SK-N-SH (cell line): ENCODE measurements around the gene PRR36. TPM values are rescaled to one million over a fixed set of nuclear protein-coding genes. Genes with fewer than 3 reads are reported as not detected.

Experiments
- CTCF ChIA-PET: fragments of 300-600, 350-600 bp; formaldehyde crosslinking; extraction: SDS; loops from one replicate; lab custom pipeline; 2021; lab: Yijun Ruan, JAX
- POLR2A ChIA-PET: fragments of 350-600 bp; sonication (Branson Sonifier 250); formaldehyde crosslinking; extraction: SDS; loops from one replicate; lab custom pipeline; 2020; ENCODE audit warnings: antibody characterized with exemption, inconsistent platforms; lab: Yijun Ruan, JAX
- DNase-seq: peaks from one replicate; pipeline ENCODE4 v3.0.0; 2012
- H2AFZ ChIP-seq: fragments of 200-600 bp; sonication (generic); 2 replicates; pipeline ENCODE4 v1.8.1; 2016; ENCODE audit warnings: antibody characterized with exemption, mild to moderate bottlenecking, low read depth
- H3F3A ChIP-seq: fragments of 200-600 bp; sonication (generic); replicated peaks from 2 replicates; pipeline ENCODE3; 2016; ENCODE audit warnings: antibody characterized with exemption, mild to moderate bottlenecking; ENCODE audit not compliant: insufficient read depth
- H3K27ac ChIP-seq, 2 experiments: fragments of 200-500 bp in 1 of 2; fragments of 200-600 bp in 1 of 2; sonication (Bioruptor generic) in 1 of 2; sonication (generic), shearing (Covaris generic) in 1 of 2; 2 replicates each; pipeline versions ENCODE4 v1.5.1 to v1.6.1; 2014 to 2016; ENCODE audit warnings: low read depth in 2 of 2, inconsistent platforms in 1 of 2, low read length in 1 of 2, mild to moderate bottlenecking in 1 of 2, mixed read lengths in 1 of 2
- H3K27me3 ChIP-seq: fragments of 200-600 bp; sonication (generic), shearing (Covaris generic); 2 replicates; pipeline ENCODE4 v1.6.1; 2016; ENCODE audit warnings: mixed run types; ENCODE audit not compliant: insufficient read depth
- H3K36me3 ChIP-seq, 2 experiments: fragments of 200-500 bp in 1 of 2; fragments of 200-600 bp in 1 of 2; sonication (Bioruptor generic) in 1 of 2; sonication (generic) in 1 of 2; replicated peaks in 1 of 2; 2 replicates each; pipeline versions ENCODE3 to v1.5.1; 2014 to 2016; ENCODE audit warnings: low read length in 1 of 2, mild to moderate bottlenecking in 1 of 2; ENCODE audit not compliant: insufficient read depth in 2 of 2, control insufficient read depth in 1 of 2
- H3K4me1 ChIP-seq, 2 experiments: fragments of 200-500 bp in 1 of 2; fragments of 200-600 bp in 1 of 2; sonication (Bioruptor generic) in 1 of 2; sonication (generic), shearing (Covaris generic) in 1 of 2; 2 replicates each; pipeline versions ENCODE4 v1.5.1 to v1.6.1; 2014 to 2016; ENCODE audit warnings: low read depth in 1 of 2, low read length in 1 of 2, mixed run types in 1 of 2; ENCODE audit not compliant: insufficient read depth in 2 of 2, control insufficient read depth in 1 of 2
- H3K4me2 ChIP-seq: fragments of 200-600 bp; sonication (generic), shearing (Covaris generic); 2 replicates; pipeline ENCODE4 v1.6.1; 2017; ENCODE audit warnings: mixed run types
- H3K4me3 ChIP-seq, 2 experiments: fragments of 200-500 bp in 1 of 2; fragments of 200-600 bp in 1 of 2; sonication (Bioruptor generic) in 1 of 2; sonication (generic), shearing (Covaris generic) in 1 of 2; 2 replicates each; pipeline versions ENCODE4 v1.5.1 to v1.8.1; 2014 to 2016; ENCODE audit warnings: low read depth in 2 of 2, inconsistent platforms in 1 of 2, low read length in 1 of 2, mild to moderate bottlenecking in 1 of 2, mixed read lengths in 1 of 2, moderate library complexity in 1 of 2
- H3K79me2 ChIP-seq: fragments of 200-600 bp; sonication (generic); 2 replicates; pipeline ENCODE4 v1.8.1; 2017; ENCODE audit warnings: mild to moderate bottlenecking; ENCODE audit not compliant: insufficient read depth
- H3K9ac ChIP-seq: fragments of 200-600 bp; sonication (generic); 2 replicates; pipeline ENCODE4 v1.6.1; 2017; ENCODE audit warnings: mixed run types
- H3K9me2 ChIP-seq: fragments of 200-600 bp; sonication (generic); 2 replicates; pipeline ENCODE4 v1.6.1; 2017; ENCODE audit warnings: mixed run types
- H3K9me3 ChIP-seq: fragments of 200-600 bp; sonication (generic); 2 replicates; pipeline ENCODE4 v1.6.1; 2017; ENCODE audit warnings: mixed run types, mild to moderate bottlenecking, moderate library complexity
- H4K20me1 ChIP-seq: fragments of 200-600 bp; sonication (generic); 2 replicates; pipeline ENCODE4 v1.6.1; 2017; ENCODE audit warnings: mild to moderate bottlenecking, mixed run types; ENCODE audit not compliant: insufficient read depth
- ELF1 ChIP-seq: IDR thresholded peaks from 2 replicates; pipeline ENCODE4 v1.4.0; 2012
- EZH2phosphoT487 ChIP-seq: fragments of 200-600 bp; sonication (generic); IDR thresholded peaks from 2 replicates; pipeline ENCODE4 v1.6.1; 2017; ENCODE audit warnings: low read depth, mixed run types, mild to moderate bottlenecking, antibody characterized with exemption, moderate library complexity, borderline replicate concordance
- FOXM1 ChIP-seq: IDR thresholded peaks from 2 replicates; pipeline ENCODE4 v1.4.0; 2012; ENCODE audit warnings: low read depth, mild to moderate bottlenecking
- MEF2A ChIP-seq: IDR thresholded peaks from 2 replicates; pipeline ENCODE4 v1.4.0; 2012; ENCODE audit warnings: low read depth, borderline replicate concordance
- NFIC ChIP-seq: IDR thresholded peaks from 2 replicates; pipeline ENCODE4 v1.4.0; 2012; ENCODE audit warnings: borderline replicate concordance
- POLR2AphosphoS5 ChIP-seq: IDR thresholded peaks from 2 replicates; pipeline ENCODE4 v1.6.1; 2012; ENCODE audit warnings: low read depth, low read length
- RAD21 ChIP-seq: IDR thresholded peaks from 2 replicates; pipeline ENCODE4 v1.6.1; 2012; ENCODE audit warnings: mild to moderate bottlenecking, low read length
- RFX5 ChIP-seq: IDR thresholded peaks from 2 replicates; pipeline ENCODE4 v1.6.1; 2012; ENCODE audit warnings: mild to moderate bottlenecking, improper control_type of control experiment, low read length
- SIN3A ChIP-seq: IDR thresholded peaks from 2 replicates; pipeline ENCODE4 v1.6.1; 2012; ENCODE audit warnings: low read depth, mild to moderate bottlenecking, low read length, moderate library complexity, borderline replicate concordance
- WGBS: methylation state at CpG from one replicate; pipeline ENCODE4 v1.1.6; 2017; ENCODE audit warnings: low lambda C conversion rate; 5-methylcytosine and 5-hydroxymethylcytosine counted together
- polyA plus RNA-seq, 3 experiments: library from polyadenylated mRNA; depleted of rRNA; stranded (reverse); fragments of >200 nt; gene quantifications; 2 replicates each; pipeline ENCODE4 v1.2.3, GENCODE V29; 2012
- TF ChIP-seq, protein P1 (sequence below): IDR thresholded peaks from 2 replicates; pipeline ENCODE4 v1.4.0; 2012; ENCODE audit warnings: low read depth, borderline replicate concordance
- TF ChIP-seq, protein P2 (sequence below): fragments of 150-350 bp; IDR thresholded peaks from 2 replicates; pipeline ENCODE4 v1.6.1; 2016; ENCODE audit warnings: mild to moderate bottlenecking, low read depth, low read length
- TF ChIP-seq, protein P3 (sequence below): IDR thresholded peaks from 2 replicates; pipeline ENCODE4 v1.4.0; 2012; ENCODE audit warnings: low read depth
- TF ChIP-seq, protein P4 (sequence below): fragments of 150-350 bp; IDR thresholded peaks from 2 replicates; pipeline ENCODE4 v1.6.1; 2017; ENCODE audit warnings: antibody characterized with exemption, low read length, low read depth, borderline replicate concordance
- TF ChIP-seq, protein P5 (sequence below): IDR thresholded peaks from 2 replicates; pipeline ENCODE4 v1.4.0; 2012; ENCODE audit warnings: low read depth, borderline replicate concordance

PRR36 gene
- polyA plus RNA-seq, 1 of the 3 experiments (the other 2 are of a cell fraction): 0.18 TPM

DNA sequence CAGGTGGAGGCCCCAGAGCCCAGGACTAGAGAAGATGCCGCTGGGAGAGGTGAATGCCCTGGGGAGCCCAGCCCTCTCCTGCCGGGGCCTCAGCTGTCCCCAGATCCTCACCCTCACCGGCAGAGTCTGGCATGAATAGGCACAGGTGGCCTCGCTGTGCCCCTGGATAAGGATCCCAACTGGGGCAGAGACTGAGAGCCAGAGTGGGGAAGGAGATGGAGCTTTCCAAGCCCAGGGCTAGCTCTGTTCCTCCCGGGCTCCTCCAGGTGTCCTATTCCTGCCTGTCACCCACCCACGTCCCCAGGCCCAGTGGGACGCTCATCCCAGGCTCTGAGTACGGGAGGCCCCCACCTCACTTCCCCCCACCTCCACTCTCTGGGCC, 16.5 kb downstream of the PRR36 start (continued):
- TF ChIP-seq, protein P1, sequence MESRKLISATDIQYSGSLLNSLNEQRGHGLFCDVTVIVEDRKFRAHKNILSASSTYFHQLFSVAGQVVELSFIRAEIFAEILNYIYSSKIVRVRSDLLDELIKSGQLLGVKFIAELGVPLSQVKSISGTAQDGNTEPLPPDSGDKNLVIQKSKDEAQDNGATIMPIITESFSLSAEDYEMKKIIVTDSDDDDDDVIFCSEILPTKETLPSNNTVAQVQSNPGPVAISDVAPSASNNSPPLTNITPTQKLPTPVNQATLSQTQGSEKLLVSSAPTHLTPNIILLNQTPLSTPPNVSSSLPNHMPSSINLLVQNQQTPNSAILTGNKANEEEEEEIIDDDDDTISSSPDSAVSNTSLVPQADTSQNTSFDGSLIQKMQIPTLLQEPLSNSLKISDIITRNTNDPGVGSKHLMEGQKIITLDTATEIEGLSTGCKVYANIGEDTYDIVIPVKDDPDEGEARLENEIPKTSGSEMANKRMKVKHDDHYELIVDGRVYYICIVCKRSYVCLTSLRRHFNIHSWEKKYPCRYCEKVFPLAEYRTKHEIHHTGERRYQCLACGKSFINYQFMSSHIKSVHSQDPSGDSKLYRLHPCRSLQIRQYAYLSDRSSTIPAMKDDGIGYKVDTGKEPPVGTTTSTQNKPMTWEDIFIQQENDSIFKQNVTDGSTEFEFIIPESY: no peak
- no peak for TF ChIP-seq POLR2AphosphoS5
- no peak for TF ChIP-seq ELF1
- no peak for TF ChIP-seq RAD21
- no peak for TF ChIP-seq SIN3A

DNA sequence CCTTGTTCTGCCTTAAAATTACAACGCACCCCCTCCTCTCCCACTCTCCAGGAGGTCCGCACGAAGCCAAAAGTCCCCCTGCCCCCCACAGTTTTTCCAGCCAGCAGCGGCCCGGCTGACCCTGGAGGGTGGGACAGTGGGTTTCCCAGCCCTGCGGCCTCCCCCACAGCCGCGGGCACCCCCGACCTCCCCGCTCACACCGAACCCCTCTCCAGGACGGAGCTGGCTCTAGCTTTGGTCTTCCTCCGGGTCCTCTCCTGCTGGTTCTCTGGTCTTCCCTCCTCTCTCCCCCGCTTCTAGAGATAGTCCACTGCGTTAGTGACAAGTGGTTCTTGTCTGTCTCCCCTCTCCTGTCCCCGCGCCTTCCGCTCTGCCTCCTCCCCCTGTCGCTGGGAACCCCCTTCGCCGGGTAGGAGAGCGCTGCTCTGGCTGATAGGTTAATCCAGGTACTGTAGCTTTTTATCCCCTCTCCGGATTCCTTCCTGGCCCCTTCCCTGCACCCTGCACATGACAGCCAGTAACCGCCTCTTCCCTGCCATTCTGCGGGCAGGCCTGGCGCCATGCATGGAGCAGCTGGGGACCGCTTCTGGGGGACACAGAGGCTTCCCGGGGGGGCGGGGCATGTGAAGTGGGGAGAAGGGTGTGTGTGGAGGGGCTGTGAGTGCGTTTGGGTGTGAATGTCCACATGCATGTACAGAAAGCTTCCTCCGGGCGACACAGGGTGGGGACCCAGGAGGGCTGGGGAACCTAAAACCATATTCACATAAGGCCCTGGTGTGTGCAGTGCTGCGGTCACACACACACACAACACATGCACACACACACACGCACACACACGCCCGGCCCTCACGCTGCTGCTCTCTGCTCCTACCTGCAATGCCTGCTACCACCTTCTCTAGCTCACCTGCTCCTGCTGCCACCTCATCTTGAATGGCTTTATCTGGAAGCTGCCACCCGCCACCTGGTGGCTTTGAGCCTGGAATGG, 17.2 kb downstream of the PRR36 start:
- no peaks in the 10 kb centered on the region for H3K9me3 ChIP-seq
- POLR2A ChIA-PET: no interaction called here

More for the DNA sequence above, 17.2 kb downstream of the PRR36 start:
- TF ChIP-seq EZH2phosphoT487: no peak
- no peak for TF ChIP-seq RFX5
- TF ChIP-seq, protein P2, sequence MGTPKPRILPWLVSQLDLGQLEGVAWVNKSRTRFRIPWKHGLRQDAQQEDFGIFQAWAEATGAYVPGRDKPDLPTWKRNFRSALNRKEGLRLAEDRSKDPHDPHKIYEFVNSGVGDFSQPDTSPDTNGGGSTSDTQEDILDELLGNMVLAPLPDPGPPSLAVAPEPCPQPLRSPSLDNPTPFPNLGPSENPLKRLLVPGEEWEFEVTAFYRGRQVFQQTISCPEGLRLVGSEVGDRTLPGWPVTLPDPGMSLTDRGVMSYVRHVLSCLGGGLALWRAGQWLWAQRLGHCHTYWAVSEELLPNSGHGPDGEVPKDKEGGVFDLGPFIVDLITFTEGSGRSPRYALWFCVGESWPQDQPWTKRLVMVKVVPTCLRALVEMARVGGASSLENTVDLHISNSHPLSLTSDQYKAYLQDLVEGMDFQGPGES: no peak
- TF ChIP-seq, protein P3, sequence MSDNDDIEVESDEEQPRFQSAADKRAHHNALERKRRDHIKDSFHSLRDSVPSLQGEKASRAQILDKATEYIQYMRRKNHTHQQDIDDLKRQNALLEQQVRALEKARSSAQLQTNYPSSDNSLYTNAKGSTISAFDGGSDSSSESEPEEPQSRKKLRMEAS: no peak
- TF ChIP-seq, protein P4, sequence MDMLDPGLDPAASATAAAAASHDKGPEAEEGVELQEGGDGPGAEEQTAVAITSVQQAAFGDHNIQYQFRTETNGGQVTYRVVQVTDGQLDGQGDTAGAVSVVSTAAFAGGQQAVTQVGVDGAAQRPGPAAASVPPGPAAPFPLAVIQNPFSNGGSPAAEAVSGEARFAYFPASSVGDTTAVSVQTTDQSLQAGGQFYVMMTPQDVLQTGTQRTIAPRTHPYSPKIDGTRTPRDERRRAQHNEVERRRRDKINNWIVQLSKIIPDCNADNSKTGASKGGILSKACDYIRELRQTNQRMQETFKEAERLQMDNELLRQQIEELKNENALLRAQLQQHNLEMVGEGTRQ: no peak
- no peak for TF ChIP-seq MEF2A
- no peak for TF ChIP-seq NFIC
- no peak for TF ChIP-seq FOXM1
- TF ChIP-seq, protein P5, sequence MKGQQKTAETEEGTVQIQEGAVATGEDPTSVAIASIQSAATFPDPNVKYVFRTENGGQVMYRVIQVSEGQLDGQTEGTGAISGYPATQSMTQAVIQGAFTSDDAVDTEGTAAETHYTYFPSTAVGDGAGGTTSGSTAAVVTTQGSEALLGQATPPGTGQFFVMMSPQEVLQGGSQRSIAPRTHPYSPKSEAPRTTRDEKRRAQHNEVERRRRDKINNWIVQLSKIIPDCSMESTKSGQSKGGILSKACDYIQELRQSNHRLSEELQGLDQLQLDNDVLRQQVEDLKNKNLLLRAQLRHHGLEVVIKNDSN: no peak
- H3K27me3 ChIP-seq: no peaks in the 10 kb centered on the region
- CTCF ChIA-PET: interaction anchor here (0.6 to 1.8 kb wide), 5 partner anchors 8 to 455 kb away, joined by 3 to 5 read pairs (median 3); partner anchors contain the start of gene MAP2K7
- 85% methylated on average over 38 of the region's 38 CpGs for WGBS
- no peak overlapping the region for H3K27ac ChIP-seq
- no peak overlapping the region for H3K4me2 ChIP-seq
- H3K9ac ChIP-seq: no peak overlapping the region
- no peak overlapping the region for H3K4me3 ChIP-seq
- no peaks in the 10 kb centered on the region for H3F3A ChIP-seq
- H3K79me2 ChIP-seq: no peaks in the 10 kb centered on the region
- DNase-seq: no peak
- H4K20me1 ChIP-seq: no peaks in the 10 kb centered on the region
- no peak overlapping the region for H2AFZ ChIP-seq
- no peaks in the 10 kb centered on the region for H3K9me2 ChIP-seq
- no peaks in the 10 kb centered on the region for H3K36me3 ChIP-seq
- peaks cover 0 to 13% of the 10 kb centered on the region in 2 experiments; a peak in 1 of 4 replicates for H3K4me1 ChIP-seq
